Coronary artery (tissue), 2 donors: Measurements from ENCODE around the gene MRPL12.

Source experiments
- DNase-seq: peaks from one replicate; pipeline ENCODE4 v3.0.0-alpha.2; 2017; ENCODE audit warnings: low spot score
- H3K27ac ChIP-seq, 2 donors: fragments of 200-600 bp; sonication (generic); one replicate each; pipeline ENCODE4 v1.5.1; 2016 to 2019
- H3K4me3 ChIP-seq: fragments of 200-600 bp; sonication (generic); 2 replicates; pipeline ENCODE4 v1.5.1; 2016; ENCODE audit warnings: mild to moderate bottlenecking, moderate library complexity
- TF ChIP-seq, protein P1 (sequence below): fragments of 200-600 bp; sonication (generic); IDR thresholded peaks from one replicate; pipeline ENCODE4 v1.5.1; 2019; ENCODE audit warnings: antibody characterized with exemption

The MRPL12 gene

DNA sequence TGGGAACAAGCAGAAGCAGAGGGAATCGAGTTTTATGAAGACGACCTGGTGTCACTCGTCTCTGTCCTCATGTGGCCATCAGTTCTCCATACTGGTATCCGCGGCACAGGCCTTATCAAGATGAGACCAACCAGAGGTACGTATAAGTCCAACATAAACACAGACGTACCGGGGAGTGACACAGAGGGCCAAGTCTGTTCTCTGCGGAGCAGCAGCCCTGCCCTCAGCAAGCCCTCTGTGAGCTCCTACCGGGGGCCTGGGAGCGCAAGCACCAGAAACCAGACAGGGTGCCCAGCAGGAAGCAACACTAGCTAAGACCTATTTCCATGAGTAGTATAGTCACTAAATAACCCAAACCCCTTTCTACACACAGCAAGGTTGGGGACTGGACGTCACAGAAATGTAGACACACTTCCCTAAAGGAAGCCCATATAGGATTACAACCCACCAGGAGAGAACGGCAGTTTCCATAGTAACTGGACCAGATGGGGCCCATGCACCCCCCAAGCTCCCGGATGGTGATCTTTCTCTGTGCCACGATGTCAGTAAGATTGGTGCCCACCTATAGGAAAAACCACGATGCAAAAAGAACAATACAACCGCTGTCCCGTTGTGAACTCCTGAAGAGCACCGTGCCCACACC, 20.5 kb upstream of the MRPL12 start:
- Histone ChIP-seq H3K27ac (peak overlapping the region in 1 of 2 donors; percentile 92), H3K4me3 (peak overlapping the region; percentile 98)
- TF ChIP-seq, protein P1, sequence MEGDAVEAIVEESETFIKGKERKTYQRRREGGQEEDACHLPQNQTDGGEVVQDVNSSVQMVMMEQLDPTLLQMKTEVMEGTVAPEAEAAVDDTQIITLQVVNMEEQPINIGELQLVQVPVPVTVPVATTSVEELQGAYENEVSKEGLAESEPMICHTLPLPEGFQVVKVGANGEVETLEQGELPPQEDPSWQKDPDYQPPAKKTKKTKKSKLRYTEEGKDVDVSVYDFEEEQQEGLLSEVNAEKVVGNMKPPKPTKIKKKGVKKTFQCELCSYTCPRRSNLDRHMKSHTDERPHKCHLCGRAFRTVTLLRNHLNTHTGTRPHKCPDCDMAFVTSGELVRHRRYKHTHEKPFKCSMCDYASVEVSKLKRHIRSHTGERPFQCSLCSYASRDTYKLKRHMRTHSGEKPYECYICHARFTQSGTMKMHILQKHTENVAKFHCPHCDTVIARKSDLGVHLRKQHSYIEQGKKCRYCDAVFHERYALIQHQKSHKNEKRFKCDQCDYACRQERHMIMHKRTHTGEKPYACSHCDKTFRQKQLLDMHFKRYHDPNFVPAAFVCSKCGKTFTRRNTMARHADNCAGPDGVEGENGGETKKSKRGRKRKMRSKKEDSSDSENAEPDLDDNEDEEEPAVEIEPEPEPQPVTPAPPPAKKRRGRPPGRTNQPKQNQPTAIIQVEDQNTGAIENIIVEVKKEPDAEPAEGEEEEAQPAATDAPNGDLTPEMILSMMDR = no peak
- no peak for DNase-seq

DNA sequence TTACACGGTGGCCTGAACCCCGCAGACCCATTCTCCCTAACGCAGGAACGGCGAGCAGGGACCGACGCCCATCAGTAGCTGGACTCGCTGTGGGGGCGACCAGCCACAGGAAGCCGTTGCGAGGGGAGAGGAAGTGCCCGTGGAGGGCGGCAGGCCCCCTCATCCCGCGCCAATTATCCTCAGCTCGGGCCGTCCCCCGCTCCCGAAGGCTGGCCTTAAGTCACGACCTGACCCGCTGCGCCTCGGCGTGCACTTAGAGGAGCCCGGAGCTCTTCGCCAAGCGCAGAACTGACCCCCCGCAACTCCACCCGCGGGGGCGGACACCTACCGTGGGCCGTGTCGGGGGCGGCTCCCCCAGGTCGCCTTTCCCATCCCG, 20.0 kb upstream of the MRPL12 start:
- TF ChIP-seq, protein P1 = no peak
- no peak for DNase-seq
- Histone ChIP-seq H3K4me3 (peak overlapping the region; percentile 98), H3K27ac (peak overlapping the region; percentile 83 to 92)

DNA sequence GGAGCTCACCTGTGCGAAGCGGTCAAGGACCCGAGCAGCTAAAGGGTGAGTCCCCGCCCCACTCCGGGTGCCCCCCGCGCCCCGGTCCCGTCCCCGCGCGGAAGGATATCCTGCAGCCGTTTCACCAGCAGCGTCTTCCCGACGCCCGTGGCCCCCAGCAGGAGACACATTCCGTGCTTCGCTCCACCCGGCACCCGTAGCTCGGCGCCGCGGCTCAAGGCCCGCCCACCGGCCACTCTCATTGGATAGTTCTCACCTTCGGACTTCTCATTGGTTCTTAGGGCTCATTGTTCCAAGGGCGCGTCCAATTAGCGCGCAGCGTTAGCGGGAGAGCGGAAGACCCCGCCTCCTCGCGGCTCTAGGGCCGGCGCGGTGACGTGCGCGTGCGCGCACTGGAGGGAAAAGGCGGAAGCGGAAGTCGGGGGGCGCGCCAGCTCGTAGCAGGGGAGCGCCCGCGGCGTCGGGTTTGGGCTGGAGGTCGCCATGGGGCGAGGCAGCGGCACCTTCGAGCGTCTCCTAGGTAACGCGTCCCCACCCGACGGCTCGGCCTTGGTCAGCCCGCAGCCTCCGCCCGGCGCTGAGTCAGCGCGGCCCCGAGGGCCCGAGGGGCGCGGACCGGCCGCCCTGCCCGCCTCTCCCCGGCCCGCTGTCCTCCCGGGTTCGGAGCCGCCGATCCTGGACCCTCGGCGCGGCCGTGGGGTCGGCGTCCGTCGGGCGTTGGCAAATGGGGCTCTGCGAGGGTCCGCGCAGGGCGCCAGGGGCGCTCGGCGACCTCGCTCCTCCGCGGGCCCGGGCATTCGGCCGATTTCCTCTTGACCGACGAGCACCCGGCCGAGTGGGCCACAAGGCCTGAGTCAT, 19.4 kb upstream of the MRPL12 start, which contains the start of the genes ARL16 and HGS:
TSS of gene ARL16 (minus strand) at position 214 of the 858 bp plus-strand sequence. CDS start at position 170, 44 bp downstream.
TSS of gene HGS (plus strand) at position 428 of the 858 bp plus-strand sequence. CDS start at position 484, 56 bp downstream.
- peak within 1 kb of the TSS; percentile 98 for H3K4me3 ChIP-seq
- TF ChIP-seq, protein P1 = no peak
- peak; percentile 98 for DNase-seq

DNA sequence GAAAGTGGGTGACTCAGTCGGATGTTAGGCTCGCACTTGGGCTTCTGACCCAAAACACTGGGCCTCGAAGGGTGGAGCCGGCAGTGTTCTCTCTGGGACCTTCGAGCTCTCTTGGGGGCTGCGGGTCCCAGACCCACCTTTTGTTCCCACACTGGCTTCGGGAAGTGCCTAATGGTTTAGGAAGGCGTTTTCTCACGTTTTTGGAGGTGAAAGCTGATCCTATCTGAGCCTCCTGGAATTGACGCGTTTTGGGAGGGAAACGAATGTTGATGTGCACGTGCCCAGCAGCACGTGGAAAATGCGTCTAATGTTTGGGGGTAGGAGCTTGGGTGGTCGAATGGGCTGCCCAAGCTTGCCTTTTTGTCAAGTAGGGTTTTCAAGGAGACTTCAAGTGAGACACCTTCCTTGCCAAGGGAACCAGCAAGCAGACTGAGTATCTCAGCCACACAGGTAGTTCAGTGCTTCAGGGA, 18.7 kb upstream of the MRPL12 start:
- H3K27ac ChIP-seq = peak overlapping the region; percentile 83 to 92

More for the DNA sequence above, 19.4 kb upstream of the MRPL12 start, which contains the start of the genes ARL16 and HGS:
- peak within 1 kb of the TSS; percentile 83 to 92 for H3K27ac ChIP-seq

DNA sequence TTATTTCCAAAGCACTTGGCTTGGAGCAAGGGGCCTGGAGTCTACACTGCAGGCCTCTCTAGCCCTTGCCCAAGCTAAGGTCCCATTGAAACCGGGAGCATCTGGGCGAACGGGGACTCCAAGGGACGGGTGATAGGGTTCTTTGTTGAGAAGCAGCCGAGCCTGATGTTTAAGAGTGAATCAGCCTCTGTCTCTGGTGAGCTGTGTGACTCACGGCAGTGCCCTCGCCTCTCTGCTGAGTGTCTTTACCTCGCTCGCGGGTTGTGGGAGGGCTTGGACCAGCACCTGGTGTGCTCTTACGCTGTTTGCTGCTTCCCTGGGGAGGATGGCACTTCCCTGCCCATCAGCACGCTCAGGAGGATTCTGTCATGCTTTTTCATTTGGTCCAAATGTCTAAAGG, 18.1 kb upstream of the MRPL12 start:
- Histone ChIP-seq H3K4me3 (peak overlapping the region; percentile 98), H3K27ac (no peak overlapping the region)
- TF ChIP-seq, protein P1 = no peak
- DNase-seq = no peak

More for the DNA sequence above, 18.7 kb upstream of the MRPL12 start:
- peak overlapping the region; percentile 98 for H3K4me3 ChIP-seq
- no peak for DNase-seq
- TF ChIP-seq, protein P1 = no peak

DNA sequence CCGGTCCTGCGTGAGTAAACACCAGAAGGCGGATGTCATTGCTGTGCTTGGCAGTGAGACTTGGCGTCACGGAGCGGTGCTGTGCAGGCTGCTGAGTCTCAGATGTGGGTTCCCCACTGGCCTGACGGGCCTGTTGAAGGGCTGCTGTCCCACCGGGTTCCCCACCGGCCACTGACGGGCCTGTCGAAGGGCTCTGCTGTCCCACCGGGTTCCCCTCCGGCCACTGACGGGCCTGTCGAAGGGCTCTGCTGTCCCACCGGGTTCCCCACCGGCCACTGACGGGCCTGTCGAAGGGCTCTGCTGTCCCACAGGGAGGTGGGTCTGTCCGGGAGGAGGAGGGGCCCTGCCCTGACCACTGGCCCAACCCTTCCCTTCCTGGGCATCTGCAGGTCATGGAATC, 16.6 kb upstream of the MRPL12 start:
- H3K27ac ChIP-seq = no peak overlapping the region
- no peak for DNase-seq
- TF ChIP-seq, protein P1 = no peak
- H3K4me3 ChIP-seq = no peak overlapping the region
